Measurements from ENCODE around the gene ZSWIM9. TPM values are rescaled to one million over a fixed set of nuclear protein-coding genes. Genes with fewer than 3 reads are reported as not detected.
"Not testable (repeated sequence)": the region's sequence is repeated elsewhere in the genome, so short reads cannot be mapped to it uniquely, and the experiment has no call there.

Gene ZSWIM9
- total RNA-seq, 1 donor from 2014 or later, result 1.6 TPM

DNA sequence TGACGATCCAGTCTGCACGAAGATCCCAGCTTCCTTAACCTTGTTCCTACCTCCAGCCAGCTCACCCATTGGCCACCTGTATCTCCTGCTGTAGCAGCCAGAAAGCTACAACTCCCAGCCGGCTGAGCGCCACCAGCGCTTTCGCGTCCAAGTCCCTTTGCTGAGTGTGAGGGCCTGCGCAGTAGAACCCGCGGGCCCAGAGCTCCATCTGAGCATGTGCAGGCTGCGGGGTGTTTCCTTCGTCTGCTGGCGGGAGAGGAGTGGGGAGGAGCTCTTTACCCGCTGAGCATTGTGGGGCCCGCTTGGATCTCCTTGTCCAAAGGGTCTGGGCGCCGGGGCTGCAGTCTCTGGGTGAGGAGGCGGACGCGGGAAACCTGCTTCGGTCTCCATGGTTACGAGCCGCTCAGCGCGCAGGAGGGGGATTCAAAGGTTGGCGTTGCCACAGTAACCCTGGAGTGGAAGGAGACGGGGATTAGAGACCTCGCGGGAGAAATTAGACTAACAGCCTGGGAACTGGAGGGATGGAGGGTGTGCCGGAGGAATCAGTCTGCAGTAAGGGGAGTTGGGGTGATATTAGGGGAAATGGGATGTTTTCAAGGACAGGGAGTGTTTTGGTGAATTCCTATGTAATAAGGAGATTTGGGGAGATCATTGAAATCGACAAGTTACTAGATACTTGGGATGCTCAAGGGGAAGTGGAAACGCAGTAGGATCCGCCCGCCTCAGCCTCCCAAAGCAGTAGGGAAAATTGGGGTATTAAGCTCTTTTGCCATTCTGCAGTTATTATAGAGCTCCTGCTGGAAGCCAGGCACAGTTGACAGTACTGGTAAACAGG, 33.5 kb downstream of the ZSWIM9 start:
- Histone ChIP-seq H3K27ac (ENCODE audit: low read depth, low read length) (peak overlapping the region; percentile 65), H3K4me1 (ENCODE audit: control insufficient read depth in 3 of 3, insufficient read depth in 3 of 3, low read length in 3 of 3) (peaks cover 8 to 17% (median 13%) of the 10 kb centered on the region in 3 donors), H3K27me3 (ENCODE audit: control insufficient read depth in 3 of 3, insufficient read depth in 3 of 3, low read length in 3 of 3) (no peaks in the 10 kb centered on the region), H3K9me3 (ENCODE audit: control insufficient read depth in 3 of 3, low read length in 3 of 3) (no peaks in the 10 kb centered on the region), H3K36me3 (ENCODE audit: control insufficient read depth in 3 of 3, insufficient read depth in 3 of 3, low read length in 3 of 3) (no peaks in the 10 kb centered on the region), H3K9ac (ENCODE audit: low read depth in 1 of 3, low read length in 3 of 3) (peak overlapping the region; percentile 77 to 91 (median 85)), H3K4me3 (ENCODE audit: low read length in 3 of 3) (peak overlapping the region; percentile 87 to 95 (median 95))

DNA sequence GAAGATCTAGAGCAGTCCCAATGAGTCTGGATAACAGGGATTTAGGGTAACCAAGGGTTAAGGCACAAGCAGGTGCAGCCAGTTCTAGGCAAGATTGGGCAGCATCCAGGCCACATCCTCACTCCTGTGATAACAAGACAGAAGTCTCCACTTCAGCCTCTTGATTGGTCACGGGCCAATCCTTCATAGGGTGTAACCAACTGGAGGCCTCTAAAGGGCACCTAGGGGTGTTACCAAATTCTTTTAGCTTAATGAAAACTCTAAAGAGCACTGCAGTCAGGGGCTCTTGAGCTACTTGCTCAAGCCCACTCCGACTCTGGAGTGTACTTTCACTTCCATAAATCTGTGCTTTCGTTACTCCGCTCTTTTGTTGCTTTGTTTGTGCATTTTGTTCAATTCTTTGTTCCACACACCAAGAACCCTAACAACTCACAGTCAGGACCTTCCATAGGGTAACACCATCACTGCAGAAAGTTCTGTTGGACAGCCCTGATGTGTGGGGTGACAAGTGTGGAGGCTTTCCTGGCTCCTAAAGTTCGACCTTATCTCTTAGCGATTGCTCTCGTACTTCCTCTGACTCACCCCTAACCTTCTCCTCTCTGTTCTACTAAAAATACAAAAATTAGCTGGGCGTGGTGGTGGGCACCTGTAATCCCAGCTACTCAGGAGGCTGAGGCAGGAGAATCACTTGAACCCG, 36.1 kb downstream of the ZSWIM9 start:
- H3K4me1 ChIP-seq (ENCODE audit: control insufficient read depth in 3 of 3, insufficient read depth in 3 of 3, low read length in 3 of 3), result peaks cover 8 to 17% (median 13%) of the 10 kb centered on the region in 3 donors
- H3K27me3 ChIP-seq (ENCODE audit: control insufficient read depth in 3 of 3, insufficient read depth in 3 of 3, low read length in 3 of 3), result no peaks in the 10 kb centered on the region
- no peaks in the 10 kb centered on the region for H3K9me3 ChIP-seq (ENCODE audit: control insufficient read depth in 3 of 3, low read length in 3 of 3)
- no peak overlapping the region for H3K4me3 ChIP-seq (ENCODE audit: low read length in 3 of 3)
- no peak overlapping the region for H3K27ac ChIP-seq (ENCODE audit: low read depth, low read length)
- H3K36me3 ChIP-seq (ENCODE audit: control insufficient read depth in 3 of 3, insufficient read depth in 3 of 3, low read length in 3 of 3), result peaks cover 1 to 3% (median 3%) of the 10 kb centered on the region in 3 donors
- H3K9ac ChIP-seq (ENCODE audit: low read depth in 1 of 3, low read length in 3 of 3), result no peak overlapping the region

DNA sequence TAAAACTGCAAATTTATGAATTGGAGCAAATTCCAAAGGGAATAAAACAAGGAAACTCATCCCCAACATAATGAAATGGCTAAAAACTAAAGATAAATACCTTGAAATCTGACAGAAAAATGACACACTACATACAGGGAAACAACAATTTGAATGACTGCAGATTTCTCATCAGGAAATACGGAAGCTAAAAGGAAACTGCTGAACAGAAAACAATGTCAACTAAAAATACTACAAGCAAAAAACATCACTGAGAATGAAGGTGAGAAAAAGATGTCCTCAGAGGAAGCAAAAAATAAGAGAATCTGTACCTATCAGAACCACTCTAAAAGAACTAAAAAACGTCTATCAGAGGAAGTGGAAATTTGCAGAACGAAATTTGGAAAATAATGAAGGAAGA, 39.5 kb downstream of the ZSWIM9 start:
- Histone ChIP-seq H3K9me3 (ENCODE audit: control insufficient read depth in 3 of 3, low read length in 3 of 3) (no peaks in the 10 kb centered on the region), H3K9ac (ENCODE audit: low read depth in 1 of 3, low read length in 3 of 3) (no peak overlapping the region), H3K4me1 (ENCODE audit: control insufficient read depth in 3 of 3, insufficient read depth in 3 of 3, low read length in 3 of 3) (peaks cover 0 to 2% (median 1%) of the 10 kb centered on the region in 3 donors), H3K36me3 (ENCODE audit: control insufficient read depth in 3 of 3, insufficient read depth in 3 of 3, low read length in 3 of 3) (peaks cover 5 to 24% (median 16%) of the 10 kb centered on the region in 3 donors), H3K27ac (ENCODE audit: low read depth, low read length) (no peak overlapping the region), H3K4me3 (ENCODE audit: low read length in 3 of 3) (no peak overlapping the region), H3K27me3 (ENCODE audit: control insufficient read depth in 3 of 3, insufficient read depth in 3 of 3, low read length in 3 of 3) (no peaks in the 10 kb centered on the region)

DNA sequence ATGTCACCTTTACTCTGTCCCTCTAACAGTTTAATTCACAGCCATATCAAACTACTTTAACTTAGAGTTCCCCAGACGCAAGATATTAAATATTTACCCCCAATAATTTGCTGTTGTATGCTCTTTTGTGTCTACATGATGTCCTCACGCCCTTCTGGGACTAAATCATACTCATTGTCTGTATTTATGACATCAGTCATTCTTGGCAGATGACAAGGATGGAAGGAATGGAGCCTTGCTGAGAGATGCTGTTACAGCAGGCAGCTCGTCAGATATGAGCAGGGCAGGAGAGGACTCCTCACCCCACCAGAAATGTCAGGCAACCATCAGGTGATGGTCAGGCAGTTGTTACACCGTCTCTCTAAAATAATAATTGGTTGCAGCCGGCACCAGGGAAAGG, 43.5 kb downstream of the ZSWIM9 start:
- Histone ChIP-seq H3K27me3 (ENCODE audit: control insufficient read depth in 3 of 3, insufficient read depth in 3 of 3, low read length in 3 of 3) (no peaks in the 10 kb centered on the region), H3K4me1 (ENCODE audit: control insufficient read depth in 3 of 3, insufficient read depth in 3 of 3, low read length in 3 of 3) (peaks cover 0 to 2% (median 0%) of the 10 kb centered on the region in 3 donors), H3K9ac (ENCODE audit: low read depth in 1 of 3, low read length in 3 of 3) (no peak overlapping the region), H3K36me3 (ENCODE audit: control insufficient read depth in 3 of 3, insufficient read depth in 3 of 3, low read length in 3 of 3) (peaks cover 13 to 41% (median 27%) of the 10 kb centered on the region in 3 donors), H3K27ac (ENCODE audit: low read depth, low read length) (no peak overlapping the region), H3K4me3 (ENCODE audit: low read length in 3 of 3) (no peak overlapping the region), H3K9me3 (ENCODE audit: control insufficient read depth in 3 of 3, low read length in 3 of 3) (no peaks in the 10 kb centered on the region)

DNA sequence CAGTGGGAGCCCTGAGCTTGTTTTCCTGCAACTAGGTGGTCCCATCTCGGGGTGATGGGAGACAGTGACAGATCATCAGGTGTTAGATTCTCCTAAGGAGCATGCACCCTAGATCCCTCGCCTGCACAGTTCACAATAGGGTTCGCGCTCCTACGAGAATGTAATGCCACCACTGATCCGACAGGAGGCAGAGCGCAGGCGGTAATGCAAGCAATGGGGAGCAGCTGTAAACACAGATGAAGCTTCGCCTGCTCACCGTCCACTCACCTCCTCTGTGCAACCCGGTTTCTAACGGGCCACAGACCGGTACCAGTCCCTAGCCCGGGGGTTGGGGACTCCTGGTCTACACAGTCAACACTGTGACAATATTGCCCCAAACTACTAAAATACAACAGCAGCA, 46.5 kb downstream of the ZSWIM9 start:
- Histone ChIP-seq H3K4me1 (ENCODE audit: control insufficient read depth in 3 of 3, insufficient read depth in 3 of 3, low read length in 3 of 3) (peaks cover 0 to 2% (median 0%) of the 10 kb centered on the region in 3 donors), H3K27me3 (ENCODE audit: control insufficient read depth in 3 of 3, insufficient read depth in 3 of 3, low read length in 3 of 3) (no peaks in the 10 kb centered on the region), H3K36me3 (ENCODE audit: control insufficient read depth in 3 of 3, insufficient read depth in 3 of 3, low read length in 3 of 3) (peaks cover 9 to 39% (median 21%) of the 10 kb centered on the region in 3 donors), H3K9ac (ENCODE audit: low read depth in 1 of 3, low read length in 3 of 3) (no peak overlapping the region), H3K9me3 (ENCODE audit: control insufficient read depth in 3 of 3, low read length in 3 of 3) (no peaks in the 10 kb centered on the region), H3K27ac (ENCODE audit: low read depth, low read length) (no peak overlapping the region), H3K4me3 (ENCODE audit: low read length in 3 of 3) (no peak overlapping the region)

DNA sequence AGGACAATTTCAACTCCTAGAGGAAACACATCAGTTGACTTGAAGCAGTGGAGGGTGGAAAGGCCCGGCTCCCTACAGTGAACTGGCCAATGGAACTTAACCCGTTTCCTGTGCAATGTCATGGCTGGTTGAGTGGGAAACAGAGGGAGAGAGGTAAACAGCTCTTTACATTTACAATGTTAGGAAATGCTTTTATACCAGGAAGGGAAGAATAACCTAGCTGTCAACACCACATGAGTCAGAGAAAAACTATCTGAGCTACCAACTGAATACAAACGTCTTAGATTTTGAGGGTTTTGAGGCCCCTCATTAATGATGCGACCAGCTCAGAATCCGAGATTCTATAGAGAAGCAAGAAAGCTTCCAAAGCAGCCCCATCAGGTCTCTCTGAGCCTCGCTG, 48.5 kb downstream of the ZSWIM9 start:
- H3K36me3 ChIP-seq (ENCODE audit: control insufficient read depth in 3 of 3, insufficient read depth in 3 of 3, low read length in 3 of 3), result peaks cover 9 to 31% (median 14%) of the 10 kb centered on the region in 3 donors

DNA sequence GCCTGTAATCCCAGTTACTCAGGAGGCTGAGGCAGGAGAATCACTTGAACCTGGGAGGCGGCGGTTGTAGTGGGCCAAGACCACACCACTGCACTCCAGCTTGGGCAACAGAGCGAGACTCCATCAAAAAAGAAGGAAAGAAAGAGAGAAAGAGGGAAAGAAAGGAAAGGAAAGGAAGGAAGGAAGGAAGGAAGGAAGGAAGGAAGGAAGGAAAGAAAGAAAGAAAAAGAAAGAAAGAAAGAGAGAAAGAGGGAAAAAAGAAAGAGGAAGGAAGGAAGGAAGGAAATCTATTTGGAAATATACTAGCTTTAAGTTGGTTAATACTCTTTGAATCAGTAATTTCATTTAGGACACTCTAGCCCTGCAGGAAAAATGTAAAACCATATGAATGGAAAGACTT, 50.3 kb downstream of the ZSWIM9 start:
- not testable (repeated sequence) for H3K27me3 ChIP-seq (ENCODE audit: control insufficient read depth in 3 of 3, insufficient read depth in 3 of 3, low read length in 3 of 3); H3K27ac ChIP-seq (ENCODE audit: low read depth, low read length); H3K9me3 ChIP-seq (ENCODE audit: control insufficient read depth in 3 of 3, low read length in 3 of 3); H3K4me3 ChIP-seq (ENCODE audit: low read length in 3 of 3); H3K9ac ChIP-seq (ENCODE audit: low read depth in 1 of 3, low read length in 3 of 3); H3K4me1 ChIP-seq (ENCODE audit: control insufficient read depth in 3 of 3, insufficient read depth in 3 of 3, low read length in 3 of 3)
- H3K36me3 ChIP-seq (ENCODE audit: control insufficient read depth in 3 of 3, insufficient read depth in 3 of 3, low read length in 3 of 3), result peaks cover 6 to 24% (median 14%) of the 10 kb centered on the region in 3 donors

More for the DNA sequence above, 48.5 kb downstream of the ZSWIM9 start:
- H3K4me3 ChIP-seq (ENCODE audit: low read length in 3 of 3), result no peak overlapping the region
- H3K27ac ChIP-seq (ENCODE audit: low read depth, low read length), result no peak overlapping the region
- H3K9me3 ChIP-seq (ENCODE audit: control insufficient read depth in 3 of 3, low read length in 3 of 3), result no peaks in the 10 kb centered on the region
- no peak overlapping the region for H3K9ac ChIP-seq (ENCODE audit: low read depth in 1 of 3, low read length in 3 of 3)
- no peaks in the 10 kb centered on the region for H3K27me3 ChIP-seq (ENCODE audit: control insufficient read depth in 3 of 3, insufficient read depth in 3 of 3, low read length in 3 of 3)
- peaks cover 0 to 2% (median 0%) of the 10 kb centered on the region in 3 donors for H3K4me1 ChIP-seq (ENCODE audit: control insufficient read depth in 3 of 3, insufficient read depth in 3 of 3, low read length in 3 of 3)

DNA sequence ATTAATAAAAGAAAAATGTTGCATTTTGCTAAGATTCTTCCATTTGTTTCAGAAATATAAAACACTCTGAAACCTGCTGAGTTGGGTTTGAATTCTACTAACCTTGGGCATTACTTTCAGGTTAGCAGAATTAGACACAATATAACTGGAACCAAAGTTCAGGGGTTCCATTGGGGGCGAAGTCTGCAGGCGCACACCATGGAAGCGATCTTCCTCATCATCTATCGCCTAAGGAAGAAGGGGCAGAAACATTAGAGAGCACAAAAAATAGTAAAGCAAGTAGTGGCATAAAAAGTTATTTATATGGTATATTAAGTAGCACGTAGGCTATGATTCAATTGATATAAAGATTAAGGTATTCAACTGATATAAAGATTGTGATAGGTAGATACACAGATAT, 51.1 kb downstream of the ZSWIM9 start:
- no peaks in the 10 kb centered on the region for H3K9me3 ChIP-seq (ENCODE audit: control insufficient read depth in 3 of 3, low read length in 3 of 3)
- H3K9ac ChIP-seq (ENCODE audit: low read depth in 1 of 3, low read length in 3 of 3), result no peak overlapping the region
- H3K27ac ChIP-seq (ENCODE audit: low read depth, low read length), result no peak overlapping the region
- H3K27me3 ChIP-seq (ENCODE audit: control insufficient read depth in 3 of 3, insufficient read depth in 3 of 3, low read length in 3 of 3), result no peaks in the 10 kb centered on the region
- no peaks in the 10 kb centered on the region for H3K4me1 ChIP-seq (ENCODE audit: control insufficient read depth in 3 of 3, insufficient read depth in 3 of 3, low read length in 3 of 3)
- H3K4me3 ChIP-seq (ENCODE audit: low read length in 3 of 3), result no peak overlapping the region
- H3K36me3 ChIP-seq (ENCODE audit: control insufficient read depth in 3 of 3, insufficient read depth in 3 of 3, low read length in 3 of 3), result peaks cover 3 to 19% (median 10%) of the 10 kb centered on the region in 3 donors

DNA sequence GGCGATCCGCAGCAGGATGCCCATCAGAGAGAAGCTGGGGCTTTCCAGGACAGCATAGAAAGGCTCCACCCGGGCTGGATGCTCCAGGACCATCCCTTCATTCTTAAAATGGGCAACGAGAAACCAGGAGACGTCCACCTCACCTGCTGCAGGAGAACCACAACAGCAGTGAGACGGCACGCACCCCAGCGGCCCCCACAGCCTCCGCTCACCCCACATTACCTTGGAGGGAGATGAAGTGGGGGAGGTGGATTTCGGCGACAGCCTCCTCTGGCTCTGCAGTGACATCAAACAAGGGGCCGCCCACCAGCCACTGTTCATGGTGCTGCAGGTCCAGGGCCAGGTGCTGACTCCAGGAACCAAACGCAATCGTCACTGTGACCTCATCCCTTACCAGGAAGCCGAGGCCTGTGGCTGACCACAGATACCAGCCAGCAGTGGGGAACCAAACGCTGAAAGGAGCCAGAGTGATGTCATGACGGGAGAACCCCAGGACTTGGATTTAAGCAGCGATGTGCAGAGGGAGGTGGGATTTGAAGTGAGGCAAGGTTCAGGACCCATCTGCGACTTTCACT, 60.2 kb downstream of the ZSWIM9 start:
- H3K27ac ChIP-seq (ENCODE audit: low read depth, low read length), result no peak overlapping the region
- H3K9me3 ChIP-seq (ENCODE audit: control insufficient read depth in 3 of 3, low read length in 3 of 3), result no peaks in the 10 kb centered on the region
- H3K36me3 ChIP-seq (ENCODE audit: control insufficient read depth in 3 of 3, insufficient read depth in 3 of 3, low read length in 3 of 3), result peaks cover 32 to 67% (median 56%) of the 10 kb centered on the region in 3 donors
- no peaks in the 10 kb centered on the region for H3K27me3 ChIP-seq (ENCODE audit: control insufficient read depth in 3 of 3, insufficient read depth in 3 of 3, low read length in 3 of 3)
- no peak overlapping the region for H3K9ac ChIP-seq (ENCODE audit: low read depth in 1 of 3, low read length in 3 of 3)
- H3K4me3 ChIP-seq (ENCODE audit: low read length in 3 of 3), result no peak overlapping the region
- H3K4me1 ChIP-seq (ENCODE audit: control insufficient read depth in 3 of 3, insufficient read depth in 3 of 3, low read length in 3 of 3), result no peaks in the 10 kb centered on the region

DNA sequence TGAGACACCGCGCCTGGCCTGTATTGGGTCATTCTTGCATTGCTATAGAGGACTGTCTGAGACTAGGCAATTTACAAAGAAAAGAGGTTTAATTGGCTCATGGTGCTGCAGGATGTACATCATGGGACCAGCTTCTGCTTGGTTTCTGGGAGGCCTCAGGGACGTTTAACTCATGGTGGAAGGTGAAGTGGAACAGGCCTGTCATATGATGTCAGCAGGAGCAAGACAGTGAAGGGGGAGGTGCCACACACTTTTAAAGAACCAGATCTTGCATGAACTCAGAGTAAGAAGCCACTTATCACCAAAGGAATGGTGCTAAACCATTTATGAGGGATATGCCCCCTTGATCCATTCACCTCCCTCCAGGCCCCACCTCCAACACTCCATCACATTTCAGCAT, 66.6 kb downstream of the ZSWIM9 start:
- Histone ChIP-seq H3K27ac (ENCODE audit: low read depth, low read length) (no peak overlapping the region), H3K27me3 (ENCODE audit: control insufficient read depth in 3 of 3, insufficient read depth in 3 of 3, low read length in 3 of 3) (no peaks in the 10 kb centered on the region), H3K36me3 (ENCODE audit: control insufficient read depth in 3 of 3, insufficient read depth in 3 of 3, low read length in 3 of 3) (peaks cover 12 to 69% (median 49%) of the 10 kb centered on the region in 3 donors), H3K4me3 (ENCODE audit: low read length in 3 of 3) (no peak overlapping the region), H3K9me3 (ENCODE audit: control insufficient read depth in 3 of 3, low read length in 3 of 3) (no peaks in the 10 kb centered on the region), H3K4me1 (ENCODE audit: control insufficient read depth in 3 of 3, insufficient read depth in 3 of 3, low read length in 3 of 3) (no peaks in the 10 kb centered on the region), H3K9ac (ENCODE audit: low read depth in 1 of 3, low read length in 3 of 3) (no peak overlapping the region)

Data from skeletal muscle tissue (tissue), 4 donors.